ENCODE results near the gene NAP1L4.

The NAP1L4 gene

GRCh38 chr11:2931771-2932738 lies 60.1 kb downstream of the NAP1L4 start:
- no peak overlapping the region for H3K9ac ChIP-seq (ENCODE audit: low read depth, low read length)
- no peak overlapping the region for H3K4me3 ChIP-seq (ENCODE audit: low read depth, low read length)
- H3K9me3 ChIP-seq (ENCODE audit: control insufficient read depth, insufficient read depth, low read length) = no peaks in the 10 kb centered on the region
- peaks cover 31% of the 10 kb centered on the region for H3K27me3 ChIP-seq (ENCODE audit: control insufficient read depth, insufficient read depth, low read length)
- no peaks in the 10 kb centered on the region for H3K36me3 ChIP-seq (ENCODE audit: control insufficient read depth, insufficient read depth, low read length)
- no peak overlapping the region for H3K27ac ChIP-seq (ENCODE audit: low read depth, low read length)
- H3K4me1 ChIP-seq (ENCODE audit: control insufficient read depth, insufficient read depth, low read length) = peaks cover 4% of the 10 kb centered on the region; the same call in 1 of the 2 replicates

GRCh38 chr11:2931420-2931746 lies 60.7 kb downstream of the NAP1L4 start:
- Histone ChIP-seq H3K27ac (ENCODE audit: low read depth, low read length) (no peak overlapping the region), H3K4me3 (ENCODE audit: low read depth, low read length) (no peak overlapping the region), H3K9ac (ENCODE audit: low read depth, low read length) (no peak overlapping the region), H3K27me3 (ENCODE audit: control insufficient read depth, insufficient read depth, low read length) (peaks cover 38% of the 10 kb centered on the region), H3K9me3 (ENCODE audit: control insufficient read depth, insufficient read depth, low read length) (no peaks in the 10 kb centered on the region), H3K4me1 (ENCODE audit: control insufficient read depth, insufficient read depth, low read length) (peaks cover 4% of the 10 kb centered on the region; the same call in 1 of the 2 replicates), H3K36me3 (ENCODE audit: control insufficient read depth, insufficient read depth, low read length) (no peaks in the 10 kb centered on the region)

- Histone ChIP-seq H3K36me3 (ENCODE audit: control insufficient read depth, insufficient read depth, low read length) (no peaks in the 10 kb centered on the region), H3K9ac (ENCODE audit: low read depth, low read length) (no peak overlapping the region), H3K9me3 (ENCODE audit: control insufficient read depth, insufficient read depth, low read length) (no peaks in the 10 kb centered on the region), H3K4me3 (ENCODE audit: low read depth, low read length) (peak overlapping the region; percentile 47), H3K4me1 (ENCODE audit: control insufficient read depth, insufficient read depth, low read length) (peaks cover 4% of the 10 kb centered on the region; the same call in 1 of the 2 replicates), H3K27ac (ENCODE audit: low read depth, low read length) (peak overlapping the region; percentile 90), H3K27me3 (ENCODE audit: control insufficient read depth, insufficient read depth, low read length) (peaks cover 39% of the 10 kb centered on the region)
These were observed 61.3 kb downstream of the NAP1L4 start for GRCh38 chr11:2930704-2931419.

- Histone ChIP-seq H3K27ac (ENCODE audit: low read depth, low read length) (peak overlapping the region; percentile 90), H3K9me3 (ENCODE audit: control insufficient read depth, insufficient read depth, low read length) (no peaks in the 10 kb centered on the region), H3K27me3 (ENCODE audit: control insufficient read depth, insufficient read depth, low read length) (peaks cover 39% of the 10 kb centered on the region), H3K4me1 (ENCODE audit: control insufficient read depth, insufficient read depth, low read length) (peaks cover 4% of the 10 kb centered on the region; the same call in 1 of the 2 replicates), H3K4me3 (ENCODE audit: low read depth, low read length) (peak overlapping the region; percentile 47), H3K9ac (ENCODE audit: low read depth, low read length) (no peak overlapping the region), H3K36me3 (ENCODE audit: control insufficient read depth, insufficient read depth, low read length) (no peaks in the 10 kb centered on the region)
These were observed 62.0 kb downstream of the NAP1L4 start for GRCh38 chr11:2929950-2930703.

GRCh38 chr11:2929531-2929949 lies 62.6 kb downstream of the NAP1L4 start:
- Histone ChIP-seq H3K9me3 (ENCODE audit: control insufficient read depth, insufficient read depth, low read length) (no peaks in the 10 kb centered on the region), H3K27me3 (ENCODE audit: control insufficient read depth, insufficient read depth, low read length) (peaks cover 39% of the 10 kb centered on the region), H3K27ac (ENCODE audit: low read depth, low read length) (peak overlapping the region; percentile 90), H3K4me1 (ENCODE audit: control insufficient read depth, insufficient read depth, low read length) (peaks cover 4% of the 10 kb centered on the region; the same call in 1 of the 2 replicates), H3K9ac (ENCODE audit: low read depth, low read length) (no peak overlapping the region), H3K36me3 (ENCODE audit: control insufficient read depth, insufficient read depth, low read length) (no peaks in the 10 kb centered on the region), H3K4me3 (ENCODE audit: low read depth, low read length) (peak overlapping the region; percentile 47; the same call in 1 of the 2 replicates)

GRCh38 chr11:2928605-2929530 lies 63.3 kb downstream of the NAP1L4 start, which contains the start of gene PHLDA2:
TSS of gene PHLDA2 (minus strand) at chr11:2929420. CDS start at chr11:2929364, 56 bp downstream.
- H3K27ac ChIP-seq (ENCODE audit: low read depth, low read length) = peak within 1 kb of the TSS; percentile 90
- peaks cover 4% of the 10 kb centered on the region; the same call in 1 of the 2 replicates for H3K4me1 ChIP-seq (ENCODE audit: control insufficient read depth, insufficient read depth, low read length)
- peak within 1 kb of the TSS; percentile 24; the same call in 1 of the 2 replicates for H3K9ac ChIP-seq (ENCODE audit: low read depth, low read length)

GRCh38 chr11:2927851-2928604 lies 64.1 kb downstream of the NAP1L4 start:
- Histone ChIP-seq H3K9me3 (ENCODE audit: control insufficient read depth, insufficient read depth, low read length) (no peaks in the 10 kb centered on the region), H3K36me3 (ENCODE audit: control insufficient read depth, insufficient read depth, low read length) (no peaks in the 10 kb centered on the region), H3K27me3 (ENCODE audit: control insufficient read depth, insufficient read depth, low read length) (peaks cover 39% of the 10 kb centered on the region), H3K27ac (ENCODE audit: low read depth, low read length) (no peak overlapping the region), H3K9ac (ENCODE audit: low read depth, low read length) (no peak overlapping the region), H3K4me3 (ENCODE audit: low read depth, low read length) (peak overlapping the region; percentile 66), H3K4me1 (ENCODE audit: control insufficient read depth, insufficient read depth, low read length) (peaks cover 4% of the 10 kb centered on the region; the same call in 1 of the 2 replicates)

More at GRCh38 chr11:2928605-2929530, 63.3 kb downstream of the NAP1L4 start, which contains the start of gene PHLDA2:
- Histone ChIP-seq H3K36me3 (ENCODE audit: control insufficient read depth, insufficient read depth, low read length) (no peaks in the 10 kb centered on the region), H3K27me3 (ENCODE audit: control insufficient read depth, insufficient read depth, low read length) (peaks cover 39% of the 10 kb centered on the region), H3K4me3 (ENCODE audit: low read depth, low read length) (peak within 1 kb of the TSS; percentile 66), H3K9me3 (ENCODE audit: control insufficient read depth, insufficient read depth, low read length) (no peaks in the 10 kb centered on the region)

GRCh38 chr11:2927121-2927800 lies 64.9 kb downstream of the NAP1L4 start:
- Histone ChIP-seq H3K27ac (ENCODE audit: low read depth, low read length) (no peak overlapping the region), H3K9ac (ENCODE audit: low read depth, low read length) (no peak overlapping the region), H3K9me3 (ENCODE audit: control insufficient read depth, insufficient read depth, low read length) (no peaks in the 10 kb centered on the region), H3K36me3 (ENCODE audit: control insufficient read depth, insufficient read depth, low read length) (no peaks in the 10 kb centered on the region), H3K27me3 (ENCODE audit: control insufficient read depth, insufficient read depth, low read length) (peaks cover 39% of the 10 kb centered on the region), H3K4me3 (ENCODE audit: low read depth, low read length) (no peak overlapping the region), H3K4me1 (ENCODE audit: control insufficient read depth, insufficient read depth, low read length) (peaks cover 4% of the 10 kb centered on the region; the same call in 1 of the 2 replicates)

- Histone ChIP-seq H3K36me3 (ENCODE audit: control insufficient read depth, insufficient read depth, low read length) (no peaks in the 10 kb centered on the region), H3K27me3 (ENCODE audit: control insufficient read depth, insufficient read depth, low read length) (peaks cover 39% of the 10 kb centered on the region), H3K4me3 (ENCODE audit: low read depth, low read length) (no peak overlapping the region), H3K4me1 (ENCODE audit: control insufficient read depth, insufficient read depth, low read length) (peaks cover 4% of the 10 kb centered on the region; the same call in 1 of the 2 replicates), H3K27ac (ENCODE audit: low read depth, low read length) (no peak overlapping the region), H3K9ac (ENCODE audit: low read depth, low read length) (no peak overlapping the region), H3K9me3 (ENCODE audit: control insufficient read depth, insufficient read depth, low read length) (no peaks in the 10 kb centered on the region)
These were observed 65.5 kb downstream of the NAP1L4 start for GRCh38 chr11:2926611-2927051.

All from HUES48 (cell line).